22Rv1 (cell line): ENCODE results near the gene ZCCHC17.

ENCODE experiments used
- CTCF ChIP-seq: fragments of 450-650 bp; IDR thresholded peaks from 2 replicates; pipeline ENCODE4 v1.5.1; 2017; ENCODE audit warnings: mild to moderate bottlenecking
- ZFX ChIP-seq: fragments of 450-650 bp; IDR thresholded peaks from 2 replicates; pipeline ENCODE4 v1.6.1; 2017; ENCODE audit warnings: antibody characterized with exemption, borderline replicate concordance

GRCh38 chr1:31356427-31356826 is 59.6 kb downstream of the ZCCHC17 start:
- TF ChIP-seq CTCF (no peak), ZFX (no peak)
